ENCODE measurements around the gene DCDC1.

- no peak for TF ChIP-seq CTCF (IDR thresholded peaks at IDR 0.05)
- TF ChIP-seq POLR2A (IDR thresholded peaks at IDR 0.05), result no peak
Measured at GRCh38 chr11:30895046-30895445, 474.5 kb downstream of the DCDC1 start.
